Heart left ventricle (tissue), 16 donors: ENCODE measurements around the gene TBC1D5. TPM values are rescaled to one million over a fixed set of nuclear protein-coding genes. Genes with fewer than 3 reads are reported as not detected.

Experiments used
- ATAC-seq, 4 donors: fragments of 200-7000 bp; cut with Tn5 transposase; one replicate each; pipeline ENCODE4 v1.9.1; 2020 to 2022; ENCODE audit warnings: moderate library complexity in 4 of 4, mild to moderate bottlenecking in 3 of 4, moderate number of reproducible peaks in 1 of 4
- DNase-seq, 5 donors: peaks; one replicate each; pipeline ENCODE4 v3.0.0-alpha.2; 2020
- H3K27ac ChIP-seq, 12 donors: fragments of 200-600 bp; sonication (generic) in 4 of 12; one replicate each; pipeline versions ENCODE4 v1.5.0 to v1.8.0; 2016 to 2022; ENCODE audit warnings: mild to moderate bottlenecking in 2 of 12
- H3K27me3 ChIP-seq, 9 donors: fragments of 200-600 bp; sonication (generic) in 2 of 9; one replicate each; pipeline versions ENCODE4 v1.5.1 to v1.8.0; 2016 to 2022; ENCODE audit warnings: mild to moderate bottlenecking in 3 of 9
- H3K36me3 ChIP-seq, 9 donors: fragments of 200-600 bp; sonication (generic) in 2 of 9; one replicate each; pipeline versions ENCODE4 v1.5.0 to v1.8.0; 2018 to 2022; ENCODE audit warnings: mild to moderate bottlenecking in 2 of 9
- H3K4me1 ChIP-seq, 12 donors: fragments of 200-600 bp; sonication (generic) in 4 of 12; one replicate each; pipeline versions ENCODE4 v1.5.0 to v1.8.0; 2016 to 2022; ENCODE audit warnings: mild to moderate bottlenecking in 3 of 12
- H3K4me3 ChIP-seq, 12 donors: fragments of 200-600 bp; sonication (generic) in 4 of 12; one replicate each; pipeline versions ENCODE4 v1.5.0 to v1.8.0; 2017 to 2022; ENCODE audit warnings: mild to moderate bottlenecking in 9 of 12, moderate library complexity in 4 of 12
- H3K9me3 ChIP-seq, 12 donors: fragments of 200-600 bp; sonication (generic) in 4 of 12; one replicate each; pipeline versions ENCODE4 v1.5.0 to v1.8.0; 2016 to 2022; ENCODE audit warnings: mild to moderate bottlenecking in 1 of 12
- POLR2A ChIP-seq, 2 donors: fragments of 450-650 bp; IDR thresholded peaks; one replicate each; pipeline ENCODE4 v1.6.1; 2017; ENCODE audit warnings: antibody characterized with exemption in 2 of 2, mild to moderate bottlenecking in 2 of 2, moderate library complexity in 2 of 2
- WGBS, 4 donors: extraction: QIAGEN DNeasy Blood & Tissue Kit in 2 of 4; methylation state at CpG; one replicate each; pipeline versions ENCODE4 v1.1.5 to v1.1.7; 2013 to 2018; 5-methylcytosine and 5-hydroxymethylcytosine counted together
- intact Hi-C, 10 donors: fragments of 100-400 bp; cut with DNase I; formaldehyde crosslinking; loops; one replicate each; pipeline versions ENCODE4 v1.11.1 to v1.14.2; 2022
- polyA plus RNA-seq, 2 donors: library from polyadenylated mRNA; stranded (reverse); fragments of 200-250 nt; gene quantifications; one replicate each; pipeline ENCODE4 v1.2.3, GENCODE V29; 2013
- total RNA-seq, 9 donors: library from RNA; depleted of rRNA in 2 of 9; stranded (reverse); fragments of >200 nt in 2 of 9; fragmentation: NEBNext Ultra II Directional in 3 of 9; extraction: Animal tissue kit (Norgen Biotek cat#: 25700) in 3 of 9; gene quantifications; one replicate each; pipeline versions ENCODE4 v1.1.0 to v1.2.4, GENCODE V29; 2016 to 2023
- TF ChIP-seq, protein P1 (sequence below), 12 donors: fragments of 200-600 bp; sonication (generic) in 4 of 12; IDR thresholded peaks; one replicate each; pipeline versions ENCODE4 v1.5.0 to v1.8.0; 2018 to 2022; ENCODE audit warnings: antibody characterized with exemption in 12 of 12, mild to moderate bottlenecking in 5 of 12
- donor health status: ischemic (EF 13 %, LVEDD 7.1; RV severe dilation, severe dysfunction).
- donor health status: healthy with polysubstance abuse.
- donor health status: DM: no; HTN: yes; CAD: no.
- donor health status: DM: no; HTN: no; CAD: no.
- donor health status: ischemic (EF 25% LVEDD 6.9; RV normal size, moderate dysfunction).
- donor health status: ischemic (EF 25% LVEDD 5.7; RV mildly dilated, moderate dysfunction).
- donor health status: healthy.
- donor health status: DM: yes; HTN: yes; CAD: no.
- donor health status: ischemic (EF 35%, LVEDD 5.7; RV mildly dilated, moderate dysfunction).
- donor health status: nonischemic (EF 11% LVEDD 7.7; RV severe dilation, severe dysfunction).
- donor health status: DM: yes; HTN: yes; CAD: no.
- donor health status: PGD.
- donor health status: ischemic (EF 29% LVEDD 5.4; RV normal size, mild dysfunction).
- donor health status: nonischemic (EF 23%, LVEDD 6.1; RV moderate dilation, normal function).

TBC1D5 gene
- total and polyA plus RNA-seq, 11 donors: 5.8 to 48.3 (median 31.1) TPM

DNA sequence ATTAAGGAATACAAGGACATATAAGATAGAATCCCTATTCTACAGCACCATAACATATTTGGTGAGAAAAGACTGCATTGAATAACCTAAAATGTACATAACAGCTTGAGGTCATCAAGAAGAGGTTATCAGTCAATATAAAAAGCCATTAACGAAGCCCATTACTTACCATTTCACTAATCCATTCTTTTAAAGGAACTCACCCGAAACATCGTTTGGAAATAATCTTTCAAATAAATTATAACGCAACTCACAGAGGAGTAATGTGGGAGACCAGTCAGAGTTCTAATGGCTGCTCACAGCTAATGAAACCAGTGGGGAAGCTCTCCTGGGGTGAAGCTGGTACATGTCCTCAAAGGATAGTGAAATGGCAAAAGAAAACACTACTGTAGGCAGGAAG, 188.4 kb downstream of the TBC1D5 start:
- ATAC-seq (no peak), DNase-seq (no peak)
- no peaks in the 10 kb centered on the region for H3K36me3 ChIP-seq
- peaks cover 0 to 6% (median 0%) of the 10 kb centered on the region in 12 donors for H3K9me3 ChIP-seq
- H3K4me1 ChIP-seq: peaks cover 0 to 37% (median 15%) of the 10 kb centered on the region in 12 donors
- no peak overlapping the region for H3K4me3 ChIP-seq
- TF ChIP-seq, protein P1, sequence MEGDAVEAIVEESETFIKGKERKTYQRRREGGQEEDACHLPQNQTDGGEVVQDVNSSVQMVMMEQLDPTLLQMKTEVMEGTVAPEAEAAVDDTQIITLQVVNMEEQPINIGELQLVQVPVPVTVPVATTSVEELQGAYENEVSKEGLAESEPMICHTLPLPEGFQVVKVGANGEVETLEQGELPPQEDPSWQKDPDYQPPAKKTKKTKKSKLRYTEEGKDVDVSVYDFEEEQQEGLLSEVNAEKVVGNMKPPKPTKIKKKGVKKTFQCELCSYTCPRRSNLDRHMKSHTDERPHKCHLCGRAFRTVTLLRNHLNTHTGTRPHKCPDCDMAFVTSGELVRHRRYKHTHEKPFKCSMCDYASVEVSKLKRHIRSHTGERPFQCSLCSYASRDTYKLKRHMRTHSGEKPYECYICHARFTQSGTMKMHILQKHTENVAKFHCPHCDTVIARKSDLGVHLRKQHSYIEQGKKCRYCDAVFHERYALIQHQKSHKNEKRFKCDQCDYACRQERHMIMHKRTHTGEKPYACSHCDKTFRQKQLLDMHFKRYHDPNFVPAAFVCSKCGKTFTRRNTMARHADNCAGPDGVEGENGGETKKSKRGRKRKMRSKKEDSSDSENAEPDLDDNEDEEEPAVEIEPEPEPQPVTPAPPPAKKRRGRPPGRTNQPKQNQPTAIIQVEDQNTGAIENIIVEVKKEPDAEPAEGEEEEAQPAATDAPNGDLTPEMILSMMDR (IDR thresholded peaks at IDR 0.05): no peak
- TF ChIP-seq POLR2A (IDR thresholded peaks at IDR 0.05): no peak
- intact Hi-C loops: no loop called here
- 93 to 97% (median 95%) methylated on average over 4 of the region's 4 CpGs for WGBS, 4 donors
- H3K27ac ChIP-seq: peak overlapping the region in 6 of 12 donors; percentile 1 to 80 (median 69)
- H3K27me3 ChIP-seq: no peaks in the 10 kb centered on the region

DNA sequence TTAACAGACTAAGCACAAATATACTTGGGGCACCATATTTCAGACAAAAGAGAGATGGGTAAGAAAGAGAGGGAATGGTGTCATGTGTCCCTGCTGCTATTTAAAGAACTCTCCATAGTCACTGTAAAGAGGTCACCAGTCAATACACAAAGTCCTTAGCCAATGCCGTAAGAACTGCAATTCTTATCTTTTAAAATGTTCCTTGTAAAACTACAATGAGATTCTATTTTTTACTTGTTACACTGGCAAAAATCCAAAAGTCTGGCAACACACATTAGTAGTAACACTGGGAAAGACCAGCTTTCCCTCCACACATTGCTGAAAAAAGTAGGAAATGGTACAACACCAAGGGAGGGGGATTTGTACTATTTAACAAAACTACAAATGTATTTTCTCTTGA, 189.4 kb downstream of the TBC1D5 start:
- Histone ChIP-seq H3K36me3 (no peaks in the 10 kb centered on the region), H3K4me3 (no peak overlapping the region), H3K27me3 (no peaks in the 10 kb centered on the region), H3K27ac (peak overlapping the region in 10 of 12 donors; percentile 45 to 80 (median 69)), H3K4me1 (peaks cover 0 to 37% (median 15%) of the 10 kb centered on the region in 12 donors), H3K9me3 (peaks cover 0 to 6% (median 0%) of the 10 kb centered on the region in 12 donors)
- intact Hi-C loops: no loop called here
- TF ChIP-seq, protein P1 (IDR thresholded peaks at IDR 0.05): no peak
- TF ChIP-seq POLR2A (IDR thresholded peaks at IDR 0.05): no peak
- WGBS, 4 donors: 0 to 10% (median 7%) methylated on average over 1 of the region's 1 CpG
- no peak for DNase-seq
- ATAC-seq: peak; percentile 96 to 97 (median 97)

DNA sequence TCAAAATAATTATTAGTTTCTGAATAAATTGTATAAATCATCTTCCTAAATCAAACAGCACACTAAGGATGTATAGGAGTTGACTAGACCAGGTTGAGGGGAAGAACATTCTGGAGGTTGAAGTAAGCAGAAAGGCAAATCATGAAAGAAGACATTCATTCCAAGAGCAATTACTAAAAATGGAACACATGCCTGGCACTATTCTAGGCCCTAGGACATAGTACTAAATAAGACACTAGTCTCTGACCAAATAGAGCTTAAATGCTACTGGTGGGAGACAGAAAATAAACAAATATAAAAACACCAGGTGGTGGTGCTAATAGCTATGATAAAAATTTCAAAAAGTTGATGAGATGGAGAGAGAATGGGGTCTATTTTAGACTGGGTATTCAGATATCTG, 190.1 kb downstream of the TBC1D5 start:
- H3K9me3 ChIP-seq: peaks cover 0 to 6% (median 0%) of the 10 kb centered on the region in 12 donors
- peaks cover 0 to 37% (median 15%) of the 10 kb centered on the region in 12 donors for H3K4me1 ChIP-seq
- TF ChIP-seq POLR2A (IDR thresholded peaks at IDR 0.05): no peak
- TF ChIP-seq, protein P1 (IDR thresholded peaks at IDR 0.05): no peak
- intact Hi-C loops: no loop called here
- H3K27ac ChIP-seq: peak overlapping the region in 10 of 12 donors; percentile 45 to 80 (median 69)
- DNase-seq (no peak), ATAC-seq (peak; percentile 29 to 69 (median 34))
- H3K4me3 ChIP-seq: no peak overlapping the region
- no peaks in the 10 kb centered on the region for H3K27me3 ChIP-seq
- H3K36me3 ChIP-seq: no peaks in the 10 kb centered on the region

- Histone ChIP-seq H3K9me3 (peaks cover 0 to 6% (median 0%) of the 10 kb centered on the region in 12 donors), H3K27ac (peak overlapping the region in 10 of 12 donors; percentile 45 to 80 (median 69)), H3K27me3 (no peaks in the 10 kb centered on the region), H3K4me3 (no peak overlapping the region), H3K36me3 (no peaks in the 10 kb centered on the region), H3K4me1 (peaks cover 0 to 37% (median 15%) of the 10 kb centered on the region in 12 donors)
- DNase-seq (no peak), ATAC-seq (no peak)
- TF ChIP-seq, protein P1 (IDR thresholded peaks at IDR 0.05): no peak
- no peak for TF ChIP-seq POLR2A (IDR thresholded peaks at IDR 0.05)
- intact Hi-C loops: no loop called here
- 94 to 100% (median 98%) methylated on average over 1 of the region's 1 CpG for WGBS, 4 donors
Observed at GRCh38 chr3:17551895-17552294, 190.5 kb downstream of the TBC1D5 start.
